H1 (cell line): Measurements from ENCODE around the gene CAT. TPM values are rescaled to one million over a fixed set of nuclear protein-coding genes. Genes with fewer than 3 reads are reported as not detected.

Experiments used
- CTCF ChIA-PET: fragments of 300-600 bp; sonication (Branson Sonifier 250); formaldehyde crosslinking; loops from one replicate; lab custom pipeline; 2021; ENCODE audit not compliant: partially characterized antibody; lab: Charles Lee
- POLR2A ChIA-PET: fragments of 300-600 bp; sonication (Branson Sonifier 250); formaldehyde crosslinking; loops from one replicate; lab custom pipeline; 2021; ENCODE audit warnings: inconsistent platforms; ENCODE audit not compliant: partially characterized antibody; lab: Charles Lee
- DNase-seq, 2 experiments: peaks; one replicate each; pipeline versions ENCODE4 v3.0.0 to v3.0.0-alpha.2; 2010 to 2022; ENCODE audit warnings: low spot score in 2 of 2, low read depth in 1 of 2, mixed read lengths in 1 of 2
- FAIRE-seq: peaks from 2 replicates; lab custom pipeline; 2011; peaks lifted over from hg19 to GRCh38; lab: Jason Lieb, UNC
- H2AFZ ChIP-seq: 2 replicates; pipeline ENCODE4 v1.8.1; 2012; ENCODE audit warnings: low read length, inconsistent platforms
- H2AK5ac ChIP-seq: 2 replicates; pipeline ENCODE4 v1.6.1; 2013; ENCODE audit warnings: low read depth, low read length
- H2BK120ac ChIP-seq: replicated peaks from 2 replicates; pipeline ENCODE3; 2013; ENCODE audit warnings: low read depth, low read length, inconsistent platforms
- H2BK12ac ChIP-seq: 2 replicates; pipeline ENCODE4 v1.6.1; 2013; ENCODE audit warnings: low read depth, low read length
- H2BK15ac ChIP-seq: 2 replicates; pipeline ENCODE4 v1.6.1; 2013; ENCODE audit warnings: low read length
- H2BK20ac ChIP-seq: 2 replicates; pipeline ENCODE4 v1.6.1; 2013; ENCODE audit warnings: low read length
- H2BK5ac ChIP-seq: 2 replicates; pipeline ENCODE4 v1.6.1; 2013; ENCODE audit warnings: low read depth, low read length
- H3K14ac ChIP-seq: 2 replicates; pipeline ENCODE4 v1.6.1; 2013; ENCODE audit warnings: inconsistent platforms; ENCODE audit not compliant: insufficient read length
- H3K18ac ChIP-seq: 2 replicates; pipeline ENCODE4 v1.6.1; 2013; ENCODE audit warnings: low read length; ENCODE audit errors: extremely low read depth
- H3K23ac ChIP-seq: 2 replicates; pipeline ENCODE4 v1.6.1; 2013; ENCODE audit warnings: inconsistent platforms; ENCODE audit not compliant: insufficient read length
- H3K23me2 ChIP-seq: 2 replicates; pipeline ENCODE4 v1.6.1; 2013; ENCODE audit warnings: low read depth, low read length
- H3K27ac ChIP-seq: 2 replicates; pipeline ENCODE4 v1.6.1; 2011; ENCODE audit warnings: low read depth, low read length, inconsistent platforms
- H3K27me3 ChIP-seq, 4 experiments: replicated peaks in 1 of 4; 1 replicate in 1 of 4; 2 replicates in 3 of 4; pipeline versions ENCODE4 v1.6.1 to v1.8.1; 2011 to 2013; ENCODE audit warnings: low read length in 3 of 4, mild to moderate bottlenecking in 3 of 4, inconsistent platforms in 2 of 4, mixed read lengths in 2 of 4, moderate library complexity in 1 of 4; ENCODE audit not compliant: control insufficient read depth in 3 of 4, insufficient read depth in 3 of 4; ENCODE audit errors: extremely low read depth in 1 of 4
- H3K36me3 ChIP-seq, 4 experiments: 2 replicates each; pipeline versions ENCODE4 v1.6.1 to v1.8.1; 2011 to 2013; ENCODE audit warnings: mild to moderate bottlenecking in 4 of 4, low read length in 3 of 4, moderate library complexity in 2 of 4, control low read depth in 1 of 4, inconsistent platforms in 1 of 4; ENCODE audit not compliant: insufficient read depth in 4 of 4, control insufficient read depth in 2 of 4
- H3K4ac ChIP-seq: replicated peaks from 2 replicates; pipeline ENCODE3; 2013; ENCODE audit warnings: low read length, low read depth, mixed read lengths, inconsistent platforms; ENCODE audit not compliant: insufficient read length
- H3K4me1 ChIP-seq, 4 experiments: replicated peaks in 1 of 4; 1 replicate in 1 of 4; 2 replicates in 3 of 4; pipeline versions ENCODE4 v1.6.1 to v1.8.1; 2011 to 2013; ENCODE audit warnings: low read length in 3 of 4, inconsistent platforms in 2 of 4, mixed read lengths in 1 of 4; ENCODE audit not compliant: insufficient read depth in 4 of 4, control insufficient read depth in 3 of 4
- H3K4me2 ChIP-seq, 2 experiments: 2 replicates each; pipeline versions ENCODE4 v1.6.1 to v1.8.1; 2011 to 2013; ENCODE audit warnings: low read depth in 2 of 2, low read length in 2 of 2, control low read depth in 1 of 2, inconsistent platforms in 1 of 2, mild to moderate bottlenecking in 1 of 2; ENCODE audit not compliant: insufficient read depth in 1 of 2
- H3K4me3 ChIP-seq, 4 experiments: fragments of 200-600, 300-600 bp in 1 of 4; sonication (generic), shearing (Covaris generic), sonication (Bioruptor Twin) in 1 of 4; 2 replicates each; pipeline versions ENCODE4 v1.5.1 to v1.8.1; 2011 to 2016; ENCODE audit warnings: low read length in 4 of 4, low read depth in 3 of 4, control low read depth in 2 of 4, inconsistent platforms in 2 of 4, mild to moderate bottlenecking in 2 of 4, mixed read lengths in 1 of 4, moderate library complexity in 1 of 4; ENCODE audit not compliant: insufficient read depth in 2 of 4; ENCODE audit errors: extremely low read depth in 1 of 4
- H3K56ac ChIP-seq: replicated peaks from 2 replicates; pipeline ENCODE3; 2013; ENCODE audit warnings: low read depth, mild to moderate bottlenecking, mixed read lengths, low read length, inconsistent platforms; ENCODE audit not compliant: insufficient read length
- H3K79me1 ChIP-seq: 2 replicates; pipeline ENCODE4 v1.6.1; 2013; ENCODE audit warnings: low read depth, low read length, control low read depth
- H3K79me2 ChIP-seq, 2 experiments: 2 replicates each; pipeline versions ENCODE4 v1.6.1 to v1.8.1; 2012 to 2013; ENCODE audit warnings: low read length in 2 of 2, mild to moderate bottlenecking in 2 of 2, inconsistent platforms in 1 of 2; ENCODE audit not compliant: insufficient read depth in 2 of 2, control insufficient read depth in 1 of 2
- H3K9ac ChIP-seq, 4 experiments: replicated peaks in 1 of 4; 1 replicate in 1 of 4; 2 replicates in 3 of 4; pipeline versions ENCODE4 v1.6.1 to v1.8.1; 2011 to 2013; ENCODE audit warnings: low read depth in 3 of 4, low read length in 3 of 4, control low read depth in 2 of 4, mild to moderate bottlenecking in 2 of 4, moderate library complexity in 2 of 4, inconsistent platforms in 1 of 4; ENCODE audit errors: extremely low read depth in 1 of 4
- H3K9me3 ChIP-seq, 2 experiments: 2 replicates each; pipeline versions ENCODE4 v1.6.1 to v1.8.1; 2012 to 2013; ENCODE audit warnings: mild to moderate bottlenecking in 2 of 2, moderate library complexity in 2 of 2, control low read depth in 1 of 2, inconsistent platforms in 1 of 2, low read depth in 1 of 2, low read length in 1 of 2, mixed read lengths in 1 of 2; ENCODE audit not compliant: insufficient read depth in 2 of 2
- H4K20me1 ChIP-seq, 2 experiments: replicated peaks in 1 of 2; 2 replicates each; pipeline versions ENCODE3 to v1.8.1; 2011 to 2013; ENCODE audit warnings: inconsistent platforms in 2 of 2, low read length in 2 of 2, mild to moderate bottlenecking in 1 of 2; ENCODE audit not compliant: insufficient read depth in 2 of 2, control insufficient read depth in 1 of 2
- H4K5ac ChIP-seq: 2 replicates; pipeline ENCODE4 v1.6.1; 2013; ENCODE audit warnings: low read length, low read depth, mixed read lengths, inconsistent platforms; ENCODE audit not compliant: insufficient read length
- H4K8ac ChIP-seq: 2 replicates; pipeline ENCODE4 v1.8.0; 2013; ENCODE audit warnings: mild to moderate bottlenecking, moderate library complexity, low read length, inconsistent platforms; ENCODE audit not compliant: insufficient read depth; ENCODE audit errors: extremely low read depth
- H4K91ac ChIP-seq: replicated peaks from 2 replicates; pipeline ENCODE3; 2013; ENCODE audit warnings: low read length, mixed read lengths, inconsistent platforms; ENCODE audit not compliant: insufficient read length
- BACH1 ChIP-seq: IDR thresholded peaks from 2 replicates; pipeline ENCODE4 v1.6.1; 2012; ENCODE audit warnings: low read length, improper control_type of control experiment
- BCL11A ChIP-seq, 2 experiments: IDR thresholded peaks; one replicate each; pipeline ENCODE4 v1.6.1; 2011; ENCODE audit warnings: low read depth in 2 of 2, low read length in 2 of 2, mild to moderate bottlenecking in 2 of 2
- CEBPB ChIP-seq: IDR thresholded peaks from 2 replicates; pipeline ENCODE4 v1.6.1; 2012; ENCODE audit warnings: low read depth, low read length
- CHD2 ChIP-seq: IDR thresholded peaks from 2 replicates; pipeline ENCODE4 v1.6.1; 2012; ENCODE audit warnings: low read length, improper control_type of control experiment
- EP300 ChIP-seq, 2 experiments: IDR thresholded peaks; 1 replicate in 1 of 2; 2 replicates in 1 of 2; pipeline ENCODE4 v1.6.1; 2011 to 2012; ENCODE audit warnings: low read depth in 2 of 2, low read length in 2 of 2, mild to moderate bottlenecking in 2 of 2, borderline replicate concordance in 1 of 2, inconsistent platforms in 1 of 2, moderate library complexity in 1 of 2
- JUN ChIP-seq: IDR thresholded peaks from 2 replicates; pipeline ENCODE4 v1.6.1; 2011; ENCODE audit warnings: low read depth, mild to moderate bottlenecking, improper control_type of control experiment, low read length
- KDM1A ChIP-seq: fragments of 200-600, 300-600 bp; sonication (generic); IDR thresholded peaks from 2 replicates; pipeline ENCODE4 v1.7.1; 2016; ENCODE audit warnings: mild to moderate bottlenecking, low read length, borderline replicate concordance
- NANOG ChIP-seq: IDR thresholded peaks from 2 replicates; pipeline ENCODE4 v1.6.1; 2011; ENCODE audit warnings: low read length, low read depth, mild to moderate bottlenecking, inconsistent platforms; ENCODE audit not compliant: insufficient read depth, poor library complexity, severe bottlenecking
- RBBP5 ChIP-seq: IDR thresholded peaks from 2 replicates; pipeline ENCODE4 v1.7.1; 2012; ENCODE audit warnings: low read depth, mild to moderate bottlenecking, inconsistent platforms, low read length, moderate library complexity, borderline replicate concordance
- RNF2 ChIP-seq: fragments of 200-900, 300-1000 bp; sonication (generic); IDR thresholded peaks from 2 replicates; pipeline ENCODE4 v1.7.1; 2016; ENCODE audit warnings: borderline replicate concordance, low read depth, mild to moderate bottlenecking, antibody characterized with exemption, low read length; ENCODE audit not compliant: poor library complexity, severe bottlenecking; ENCODE audit errors: missing control alignments
- TAF7 ChIP-seq: optimal IDR thresholded peaks from 2 replicates; pipeline ENCODE3; 2011; ENCODE audit warnings: low read depth, mild to moderate bottlenecking, inconsistent platforms, low read length, moderate library complexity, borderline replicate concordance
- WGBS, 2 experiments: shearing (Covaris generic) in 1 of 2; methylation state at CpG; one replicate each; pipeline versions ENCODE4 v1.1.6 to v1.1.7; 2013 to 2015; ENCODE audit warnings: low lambda C conversion rate in 2 of 2, mixed read lengths in 2 of 2, inconsistent platforms in 1 of 2, low coverage in 1 of 2, missing lambda C conversion rate in 1 of 2; ENCODE audit not compliant: insufficient replicate concordance in 2 of 2, insufficient coverage in 1 of 2, insufficient read length in 1 of 2; ENCODE audit errors: extremely low coverage in 1 of 2, missing lambda C conversion rate in 1 of 2; 5-methylcytosine and 5-hydroxymethylcytosine counted together
- polyA plus RNA-seq, 7 experiments: library from polyadenylated mRNA; depleted of rRNA in 3 of 7; stranded (reverse) in 5 of 7; unstranded in 2 of 7; fragments of >200 nt in 5 of 7; fragments of 200-250 nt in 2 of 7; gene quantifications; 1 replicate in 5 of 7; 2 replicates in 1 of 7; 4 replicates in 1 of 7; pipeline versions ENCODE4 v1.2.1 to v1.2.3, GENCODE V29; 2011 to 2013; ENCODE audit warnings: missing spikeins in 2 of 7, mixed read lengths in 2 of 7
- total RNA-seq: library from RNA; stranded (reverse); fragmentation: NEBNext Ultra II Directional; extraction: Animal tissue kit (Norgen Biotek cat#: 25700); gene quantifications from 2 replicates; pipeline ENCODE4 v1.2.1, GENCODE V29; 2021

Gene CAT
- total and polyA plus RNA-seq, 2 of the 8 experiments (the other 6 are each of a cell fraction or from before 2014, with no cell fraction given) = 9.6 to 15.0 TPM

DNA sequence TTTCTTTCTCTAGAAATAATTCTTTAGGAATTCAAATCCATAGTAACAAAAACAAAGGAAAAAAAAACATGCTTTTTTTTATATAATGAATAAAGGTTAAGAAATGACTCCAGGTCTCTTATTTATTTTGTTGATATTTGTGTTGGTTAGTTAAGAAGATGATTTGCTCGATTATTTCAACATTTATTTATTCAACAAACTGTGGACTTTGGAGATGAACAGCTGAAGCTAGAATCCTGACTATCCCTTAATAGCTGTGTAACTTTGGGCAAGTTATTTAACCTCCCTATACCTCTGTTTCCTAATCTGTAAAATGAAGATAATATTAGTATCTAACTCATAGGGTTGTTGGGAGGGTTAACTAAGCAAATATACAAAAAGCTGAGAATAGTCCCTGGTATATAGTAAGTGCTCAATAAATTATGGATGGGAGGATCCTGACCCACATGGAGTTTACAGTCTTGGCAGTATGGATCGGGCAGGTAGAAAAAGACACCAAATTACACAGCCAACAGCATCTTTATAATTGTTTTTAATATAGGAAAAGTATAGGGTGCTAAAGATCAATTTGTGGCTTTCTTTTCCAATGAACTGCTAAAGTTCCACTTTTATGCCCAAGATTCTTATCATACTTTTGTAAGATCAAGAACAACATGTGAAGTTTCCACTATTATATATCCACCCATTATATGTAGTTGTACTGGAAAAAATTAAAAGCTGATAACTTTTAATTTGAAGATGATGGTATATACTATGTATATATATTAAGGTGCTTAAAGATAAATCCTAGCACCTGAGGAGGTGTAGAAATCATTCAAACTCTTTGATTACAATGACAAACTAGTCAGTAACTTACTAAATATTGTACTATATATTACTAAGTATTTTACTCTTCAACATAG lies 1.3 kb upstream of the CAT start:
- H3K79me2 ChIP-seq = no peaks in the 10 kb centered on the region
- H4K20me1 ChIP-seq = no peaks in the 10 kb centered on the region
- no peaks in the 10 kb centered on the region for H3K79me1 ChIP-seq
- H3K9ac ChIP-seq = no peak overlapping the region
- no peak overlapping the region for H2AK5ac ChIP-seq
- FAIRE-seq (no peak), DNase-seq (no peak)
- H2AFZ ChIP-seq = no peak overlapping the region
- no peak overlapping the region for H2BK120ac ChIP-seq
- H3K23ac ChIP-seq = no peak overlapping the region
- ChIA-PET CTCF (interaction anchor here (0.6 to 1.5 kb wide), 3 partner anchors 20 to 352 kb away, joined by 3 to 8 read pairs (median 5); no protein-coding TSS in a partner anchor), POLR2A (interaction anchor here (0.8 to 1.2 kb wide), 3 partner anchors 10 to 478 kb away, joined by 3 to 4 read pairs (median 3); partner anchors contain the start of gene APIP)
- H2BK5ac ChIP-seq = no peak overlapping the region
- no peaks in the 10 kb centered on the region for H3K4me1 ChIP-seq
- no peak overlapping the region for H3K56ac ChIP-seq
- H3K4me3 ChIP-seq = peak overlapping the region in 1 of 4 experiments; percentile 67; a peak in 1 of 8 replicates
- no peaks in the 10 kb centered on the region for H3K36me3 ChIP-seq
- H3K27ac ChIP-seq = no peak overlapping the region
- 0 out of 4 replicates have a peak overlapping the region, but pooled peaks of 1 of the 2 experiments have one; percentile 73 for H3K4me2 ChIP-seq
- no peak overlapping the region for H3K4ac ChIP-seq
- no peak overlapping the region for H4K91ac ChIP-seq
- no peak overlapping the region for H3K14ac ChIP-seq
- no peak overlapping the region for H4K8ac ChIP-seq
- peaks cover 0 to 1% (median 0%) of the 10 kb centered on the region in 4 experiments; a peak in 1 of 7 replicates for H3K27me3 ChIP-seq
- no peaks in the 10 kb centered on the region for H3K23me2 ChIP-seq
- no peak overlapping the region for H2BK12ac ChIP-seq
- H3K9me3 ChIP-seq = peaks cover 3 to 12% of the 10 kb centered on the region in 2 experiments; a peak in 1 of 4 replicates
- 88% methylated on average over 2 of the region's 2 CpGs; no CpG with 5 or more reads in 1 of the 2 experiments for WGBS, 2 experiments
- H2BK15ac ChIP-seq = no peak overlapping the region
- no peak overlapping the region for H4K5ac ChIP-seq
- no peak overlapping the region for H2BK20ac ChIP-seq
- H3K18ac ChIP-seq = no peak overlapping the region
- TF ChIP-seq EP300 (IDR thresholded peaks at IDR 0.05; ENCODE audit: borderline replicate concordance in 1 of 2, low read depth in 2 of 2, low read length in 2 of 2) = no peak
- no peak for TF ChIP-seq BCL11A (IDR thresholded peaks at IDR 0.05; ENCODE audit: low read depth in 2 of 2, low read length in 2 of 2)
- no peak for TF ChIP-seq RBBP5
- TF ChIP-seq KDM1A = no peak
- TF ChIP-seq JUN = no peak
- no peak for TF ChIP-seq CEBPB
- TF ChIP-seq CHD2 = no peak
- no peak for TF ChIP-seq NANOG
- no peak for TF ChIP-seq BACH1
- TF ChIP-seq RNF2 = no peak
- no peak for TF ChIP-seq TAF7
